Measurements from ENCODE around the gene FBXW12. TPM values are rescaled to one million over a fixed set of nuclear protein-coding genes. Genes with fewer than 3 reads are reported as not detected.

Gene FBXW12
- total RNA-seq, 6 donors from 2014 or later: not detected

GRCh38 chr3:48436477-48436787 is 64.4 kb downstream of the FBXW12 start:
- no peak overlapping the region for H3K4me3 ChIP-seq
- ATAC-seq (ENCODE audit: low FRiP score in 2 of 2): no peak
- H3K4me1 ChIP-seq: peaks cover 21 to 42% (median 23%) of the 10 kb centered on the region in 4 donors
- 0% methylated on average over 1 of the region's 1 CpG for WGBS, 2 donors
- H3K27ac ChIP-seq: peak overlapping the region in 2 of 4 donors; percentile 52 to 55
- peaks cover 0 to 21% (median 12%) of the 10 kb centered on the region in 4 donors for H3K36me3 ChIP-seq
- H3K27me3 ChIP-seq: no peaks in the 10 kb centered on the region
- DNase-seq: no peak
- H3K9me3 ChIP-seq: no peaks in the 10 kb centered on the region
- TF ChIP-seq POLR2AphosphoS5 (IDR thresholded peaks at IDR 0.05) (no peak), POLR2A (IDR thresholded peaks at IDR 0.05) (no peak), EP300 (IDR thresholded peaks at IDR 0.05) (no peak)
- TF ChIP-seq, protein P1, sequence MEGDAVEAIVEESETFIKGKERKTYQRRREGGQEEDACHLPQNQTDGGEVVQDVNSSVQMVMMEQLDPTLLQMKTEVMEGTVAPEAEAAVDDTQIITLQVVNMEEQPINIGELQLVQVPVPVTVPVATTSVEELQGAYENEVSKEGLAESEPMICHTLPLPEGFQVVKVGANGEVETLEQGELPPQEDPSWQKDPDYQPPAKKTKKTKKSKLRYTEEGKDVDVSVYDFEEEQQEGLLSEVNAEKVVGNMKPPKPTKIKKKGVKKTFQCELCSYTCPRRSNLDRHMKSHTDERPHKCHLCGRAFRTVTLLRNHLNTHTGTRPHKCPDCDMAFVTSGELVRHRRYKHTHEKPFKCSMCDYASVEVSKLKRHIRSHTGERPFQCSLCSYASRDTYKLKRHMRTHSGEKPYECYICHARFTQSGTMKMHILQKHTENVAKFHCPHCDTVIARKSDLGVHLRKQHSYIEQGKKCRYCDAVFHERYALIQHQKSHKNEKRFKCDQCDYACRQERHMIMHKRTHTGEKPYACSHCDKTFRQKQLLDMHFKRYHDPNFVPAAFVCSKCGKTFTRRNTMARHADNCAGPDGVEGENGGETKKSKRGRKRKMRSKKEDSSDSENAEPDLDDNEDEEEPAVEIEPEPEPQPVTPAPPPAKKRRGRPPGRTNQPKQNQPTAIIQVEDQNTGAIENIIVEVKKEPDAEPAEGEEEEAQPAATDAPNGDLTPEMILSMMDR (IDR thresholded peaks at IDR 0.05): no peak

- Histone ChIP-seq H3K27ac (peak overlapping the region in 1 of 4 donors; percentile 52), H3K36me3 (peaks cover 0 to 23% (median 14%) of the 10 kb centered on the region in 4 donors), H3K9me3 (no peaks in the 10 kb centered on the region), H3K27me3 (no peaks in the 10 kb centered on the region), H3K4me1 (peaks cover 25 to 46% (median 27%) of the 10 kb centered on the region in 4 donors), H3K4me3 (no peak overlapping the region)
- DNase-seq (no peak), ATAC-seq (ENCODE audit: low FRiP score in 2 of 2) (no peak)
- no peak for TF ChIP-seq POLR2AphosphoS5 (IDR thresholded peaks at IDR 0.05)
- TF ChIP-seq EP300 (IDR thresholded peaks at IDR 0.05): no peak
- TF ChIP-seq, protein P1 (IDR thresholded peaks at IDR 0.05): no peak
- TF ChIP-seq POLR2A (IDR thresholded peaks at IDR 0.05): no peak
- WGBS, 2 donors: 88 to 89% methylated on average over 7 of the region's 7 CpGs
Observed at GRCh38 chr3:48436855-48437254, 64.8 kb downstream of the FBXW12 start.

- no peak for ATAC-seq (ENCODE audit: low FRiP score in 2 of 2)
- H3K27ac ChIP-seq: no peak overlapping the region
- H3K36me3 ChIP-seq: peaks cover 0 to 24% (median 10%) of the 10 kb centered on the region in 4 donors
- no peak for DNase-seq
- no peaks in the 10 kb centered on the region for H3K27me3 ChIP-seq
- WGBS, 2 donors: 85 to 86% methylated on average over 4 of the region's 4 CpGs
- H3K9me3 ChIP-seq: no peaks in the 10 kb centered on the region
- H3K4me3 ChIP-seq: no peak overlapping the region
- peaks cover 29 to 53% (median 30%) of the 10 kb centered on the region in 4 donors for H3K4me1 ChIP-seq
- TF ChIP-seq POLR2A (IDR thresholded peaks at IDR 0.05) (no peak), EP300 (IDR thresholded peaks at IDR 0.05) (no peak)
- TF ChIP-seq, protein P1 (IDR thresholded peaks at IDR 0.05): no peak
Observed at GRCh38 chr3:48437812-48438211, 65.8 kb downstream of the FBXW12 start.

- Histone ChIP-seq H3K9me3 (no peaks in the 10 kb centered on the region), H3K36me3 (peaks cover 0 to 38% (median 15%) of the 10 kb centered on the region in 4 donors), H3K27ac (peak within 1 kb of the TSS; percentile 91 to 96 (median 94)), H3K4me1 (peaks cover 22 to 39% (median 30%) of the 10 kb centered on the region in 4 donors), H3K4me3 (peak within 1 kb of the TSS; percentile 73 to 94 (median 74)), H3K27me3 (no peaks in the 10 kb centered on the region)
- 0 to 2% methylated on average over 19 to 45 of the region's 54 CpGs for WGBS, 2 donors
- DNase-seq (peak; percentile 95 to 98), ATAC-seq (ENCODE audit: low FRiP score in 2 of 2) (peak; percentile 98 to 99)
- TF ChIP-seq POLR2A (IDR thresholded peaks at IDR 0.05) (peak; percentile 60 to 97 (median 92)), EP300 (IDR thresholded peaks at IDR 0.05) (peak in 1 of 4 donors; percentile 56), POLR2AphosphoS5 (IDR thresholded peaks at IDR 0.05) (peak; percentile 99)
- TF ChIP-seq, protein P1 (IDR thresholded peaks at IDR 0.05): peak in 3 of 6 experiments; percentile 11 to 18 (median 12)
Observed at GRCh38 chr3:48439820-48440589, 68.0 kb downstream of the FBXW12 start, which contains the start of the genes CCDC51 and TMA7. Gene CCDC51 (minus strand): TSS chr3:48440119. CDS start chr3:48435128, 4,991 bp downstream. Gene TMA7 (plus strand): TSS chr3:48440257. CDS start chr3:48440297, 40 bp downstream.
